IMR-90 (cell line): ENCODE measurements around the gene SOX21. TPM values are rescaled to one million over a fixed set of nuclear protein-coding genes. Genes with fewer than 3 reads are reported as not detected.

Source experiments
- ATAC-seq: fragments of 200-7000 bp; cut with Tn5 transposase; 2 replicates; pipeline ENCODE4 v1.9.1; 2020; ENCODE audit warnings: low read depth, mild to moderate bottlenecking, moderate library complexity
- BruUV-seq: library from RNA; stranded (reverse); fragments of 400-500 nt; replicated peaks from 2 replicates; lab custom pipeline; 2021; lab: Mats Ljungman, UMichigan
- CTCF ChIA-PET: fragments of 300-600 bp; formaldehyde crosslinking; extraction: SDS; loops from one replicate; lab custom pipeline; 2021; ENCODE audit warnings: antibody characterized with exemption; lab: Yijun Ruan, JAX
- POLR2A ChIA-PET: fragments of 300-600 bp; sonication (Branson Sonifier 250); formaldehyde crosslinking; loops from one replicate; lab custom pipeline; 2022; ENCODE audit warnings: antibody characterized with exemption; ENCODE audit not compliant: unreplicated experiment; lab: Charles Lee
- DNase-seq: peaks from one replicate; pipeline ENCODE4 v3.0.0; 2013
- H2AFZ ChIP-seq: replicated peaks from 2 replicates; pipeline ENCODE3; 2013; ENCODE audit warnings: low read length, mild to moderate bottlenecking; ENCODE audit not compliant: poor library complexity
- H2AK5ac ChIP-seq: 2 replicates; pipeline ENCODE4 v1.6.1; 2013; ENCODE audit warnings: low read depth, low read length, inconsistent platforms
- H2AK9ac ChIP-seq: replicated peaks from 2 replicates; pipeline ENCODE3; 2013; ENCODE audit warnings: mild to moderate bottlenecking, low read depth, low read length, moderate library complexity; ENCODE audit not compliant: poor library complexity
- H2BK120ac ChIP-seq: 2 replicates; pipeline ENCODE4 v1.6.1; 2013; ENCODE audit warnings: low read depth, low read length, inconsistent platforms
- H2BK15ac ChIP-seq: 3 replicates; pipeline ENCODE4 v1.6.1; 2013; ENCODE audit warnings: low read depth, low read length, inconsistent platforms
- H2BK20ac ChIP-seq: 2 replicates; pipeline ENCODE4 v1.6.1; 2013; ENCODE audit warnings: low read depth, mild to moderate bottlenecking, inconsistent platforms, low read length, moderate library complexity
- H2BK5ac ChIP-seq: 2 replicates; pipeline ENCODE4 v1.6.1; 2013; ENCODE audit warnings: mild to moderate bottlenecking, low read depth, low read length, inconsistent platforms; ENCODE audit not compliant: poor library complexity, severe bottlenecking
- H3K14ac ChIP-seq: replicated peaks from 2 replicates; pipeline ENCODE4 v1.6.1; 2013; ENCODE audit warnings: low read depth, low read length, inconsistent platforms
- H3K18ac ChIP-seq: 2 replicates; pipeline ENCODE4 v1.6.1; 2013; ENCODE audit warnings: low read depth, low read length, control low read depth
- H3K23ac ChIP-seq: 2 replicates; pipeline ENCODE4 v1.6.1; 2013; ENCODE audit warnings: low read depth, low read length, inconsistent platforms
- H3K27ac ChIP-seq: 2 replicates; pipeline ENCODE4 v1.5.1; 2013; ENCODE audit warnings: mild to moderate bottlenecking, control low read depth, low read length; ENCODE audit not compliant: insufficient read depth
- H3K27me3 ChIP-seq: 2 replicates; pipeline ENCODE4 v1.6.1; 2013; ENCODE audit warnings: low read length; ENCODE audit not compliant: control insufficient read depth, insufficient read depth
- H3K36me3 ChIP-seq: 2 replicates; pipeline ENCODE4 v1.6.1; 2013; ENCODE audit warnings: low read length, mixed read lengths; ENCODE audit not compliant: control insufficient read depth, insufficient read depth
- H3K4ac ChIP-seq: 2 replicates; pipeline ENCODE4 v1.6.1; 2013; ENCODE audit warnings: low read depth, low read length, inconsistent platforms
- H3K4me1 ChIP-seq: 2 replicates; pipeline ENCODE4 v1.6.1; 2013; ENCODE audit warnings: low read length, mixed read lengths; ENCODE audit not compliant: control insufficient read depth, insufficient read depth
- H3K4me2 ChIP-seq: 2 replicates; pipeline ENCODE4 v1.6.1; 2013; ENCODE audit warnings: low read depth, mild to moderate bottlenecking, control low read depth, low read length, moderate library complexity
- H3K4me3 ChIP-seq: 2 replicates; pipeline ENCODE4 v1.5.1; 2013; ENCODE audit warnings: low read depth, mild to moderate bottlenecking, control low read depth, low read length, moderate library complexity; ENCODE audit not compliant: insufficient read depth
- H3K56ac ChIP-seq: 2 replicates; pipeline ENCODE4 v1.6.1; 2013; ENCODE audit warnings: low read length, inconsistent platforms; ENCODE audit not compliant: insufficient read depth; ENCODE audit errors: extremely low read depth
- H3K79me1 ChIP-seq, 2 experiments: 2 replicates each; pipeline ENCODE4 v1.6.1; 2013; ENCODE audit warnings: low read length in 2 of 2, inconsistent platforms in 1 of 2, low read depth in 1 of 2
- H3K9ac ChIP-seq: 2 replicates; pipeline ENCODE4 v1.6.1; 2013; ENCODE audit warnings: low read depth, low read length, control low read depth
- H3K9me1 ChIP-seq: 2 replicates; pipeline ENCODE4 v1.6.1; 2013; ENCODE audit warnings: low read length, inconsistent platforms; ENCODE audit not compliant: insufficient read depth
- H3K9me3 ChIP-seq: 2 replicates; pipeline ENCODE4 v1.6.1; 2013; ENCODE audit warnings: low read length; ENCODE audit not compliant: control insufficient read depth, insufficient read depth
- H4K20me1 ChIP-seq: 2 replicates; pipeline ENCODE4 v1.6.1; 2013; ENCODE audit warnings: low read length, inconsistent platforms; ENCODE audit not compliant: insufficient read depth
- H4K5ac ChIP-seq: 2 replicates; pipeline ENCODE4 v1.6.1; 2013; ENCODE audit warnings: mild to moderate bottlenecking, low read depth, low read length, control low read depth
- H4K8ac ChIP-seq, 2 experiments: 2 replicates each; pipeline ENCODE4 v1.6.1; 2013; ENCODE audit warnings: low read depth in 2 of 2, low read length in 2 of 2, control low read depth in 1 of 2, inconsistent platforms in 1 of 2
- H4K91ac ChIP-seq: 2 replicates; pipeline ENCODE4 v1.6.1; 2013; ENCODE audit warnings: low read depth, low read length, inconsistent platforms; ENCODE audit not compliant: insufficient read depth
- CHD1 ChIP-seq: IDR thresholded peaks from 2 replicates; pipeline ENCODE4 v1.6.1; 2012; ENCODE audit warnings: low read depth, low read length, improper control_type of control experiment
- RAD21 ChIP-seq: IDR thresholded peaks from 2 replicates; pipeline ENCODE4 v1.6.1; 2012; ENCODE audit warnings: low read length, improper control_type of control experiment
- SMC3 ChIP-seq: fragments of 150-350 bp; IDR thresholded peaks from 2 replicates; pipeline ENCODE4 v1.6.1; 2016; ENCODE audit warnings: low read depth, mild to moderate bottlenecking, antibody characterized with exemption, low read length, moderate library complexity
- WGBS, 2 experiments: methylation state at CpG; one replicate each; pipeline versions ENCODE4 v1.1.5 to v1.1.7; 2013; ENCODE audit warnings: missing lambda C conversion rate in 2 of 2; ENCODE audit not compliant: insufficient read length in 1 of 2; ENCODE audit errors: extremely low coverage in 2 of 2; 5-methylcytosine and 5-hydroxymethylcytosine counted together
- dilution Hi-C: fragments of 300-500 bp; cut with HindIII; formaldehyde crosslinking; loops from one replicate; pipeline ENCODE4 v1.14.3; 2018; ENCODE audit warnings: low sequenced_read_pairs; ENCODE audit not compliant: unreplicated experiment
- in situ Hi-C: fragments of 300-500 bp; cut with MboI; formaldehyde crosslinking; loops from 3 replicates; pipeline ENCODE4 v1.14.3; 2019; ENCODE audit warnings: low sequenced_read_pairs, inconsistent platforms, mixed read lengths
- intact Hi-C: fragments of 100-400 bp; cut with micrococcal nuclease; formaldehyde crosslinking; loops from 2 replicates; pipeline ENCODE4 v1.10.0; 2022
- polyA plus RNA-seq, 3 experiments: library from polyadenylated mRNA; depleted of rRNA; stranded (reverse); fragments of >200 nt; gene quantifications; 2 replicates each; pipeline ENCODE4 v1.2.3, GENCODE V29; 2012; ENCODE audit warnings: low replicate concordance in 1 of 3
- total RNA-seq: library from RNA; depleted of rRNA; stranded (reverse); fragments of >200 nt; gene quantifications from 2 replicates; pipeline ENCODE4 v1.2.3, GENCODE V29; 2012

The SOX21 gene
- total and polyA plus RNA-seq, 2 of the 4 experiments (the other 2 are of a cell fraction), result not detected

DNA sequence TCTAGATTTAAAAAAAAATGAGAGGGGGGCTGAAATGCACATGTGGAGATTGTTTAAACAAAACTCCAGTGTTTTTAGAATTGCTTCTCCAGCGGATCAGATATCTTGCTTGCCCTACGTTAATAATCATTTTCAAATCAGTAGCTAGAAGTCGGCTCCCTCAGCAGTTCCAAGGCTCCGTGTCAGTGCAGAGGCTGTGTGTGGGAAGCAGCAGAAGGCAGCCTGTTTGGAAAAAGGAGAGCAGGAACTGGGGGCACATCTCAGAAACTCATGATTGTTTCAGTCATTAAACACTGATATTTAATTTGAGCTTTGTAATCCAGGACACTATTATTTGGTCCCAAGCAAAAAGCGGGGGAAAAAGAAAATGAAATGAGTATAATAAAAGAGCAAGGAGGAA is 50.9 kb downstream of the SOX21 start:
- Histone ChIP-seq H3K14ac (no peak overlapping the region), H3K23ac (no peak overlapping the region), H2AK9ac (no peak overlapping the region), H2AK5ac (no peak overlapping the region), H3K9me1 (peaks cover 7% of the 10 kb centered on the region; the same call in 1 of the 2 replicates), H3K27me3 (peaks cover 38% of the 10 kb centered on the region), H4K5ac (no peak overlapping the region), H2BK120ac (no peak overlapping the region), H3K27ac (no peak overlapping the region), H4K20me1 (peaks cover 4% of the 10 kb centered on the region; the same call in 1 of the 2 replicates), H3K9me3 (no peaks in the 10 kb centered on the region; the same call in 1 of the 2 replicates), H3K9ac (no peak overlapping the region), H3K4ac (no peak overlapping the region), H4K91ac (no peak overlapping the region), H2BK5ac (no peak overlapping the region), H2AFZ (no peak overlapping the region), H3K4me2 (no peak overlapping the region), H3K18ac (no peak overlapping the region), H3K4me1 (peaks cover 6% of the 10 kb centered on the region), H3K36me3 (no peaks in the 10 kb centered on the region), H2BK20ac (no peak overlapping the region), H3K56ac (no peak overlapping the region), H3K79me1 (no peaks in the 10 kb centered on the region), H4K8ac (no peak overlapping the region), H2BK15ac (no peak overlapping the region), H3K4me3 (no peak overlapping the region)
- WGBS, 2 experiments, result no CpG with 5 or more reads among the region's 5 CpGs
- dilution Hi-C loops, result no loop called here
- no TSS peak for BruUV-seq
- CTCF ChIA-PET, result interaction anchor here (0.7 kb wide), 1 partner anchor 8 kb away, joined by 3 read pairs; no protein-coding TSS in a partner anchor
- DNase-seq (no peak), ATAC-seq (no peak)
- in situ Hi-C loops, result loop anchor here (25.0 kb wide), 1 partner anchor 751 kb away; no protein-coding TSS in a partner anchor
- intact Hi-C loops, result no loop called here
- POLR2A ChIA-PET, result no interaction called here
- TF ChIP-seq RAD21, result no peak
- TF ChIP-seq CHD1, result no peak
- TF ChIP-seq SMC3, result no peak
